GM20431 (cell line): Measurements from ENCODE around the gene SPDYE8.
"Not testable (repeated sequence)": the region's sequence is repeated elsewhere in the genome, so short reads cannot be mapped to it uniquely, and the experiment has no call there.

ENCODE experiments used
- in situ Hi-C: fragments of 300-500 bp; cut with MseI, MboI; formaldehyde crosslinking; loops from one replicate; pipeline ENCODE4 v1.15.0; 2020; ENCODE audit warnings: low sequenced_read_pairs; ENCODE audit not compliant: unreplicated experiment

Gene SPDYE8, protein sequence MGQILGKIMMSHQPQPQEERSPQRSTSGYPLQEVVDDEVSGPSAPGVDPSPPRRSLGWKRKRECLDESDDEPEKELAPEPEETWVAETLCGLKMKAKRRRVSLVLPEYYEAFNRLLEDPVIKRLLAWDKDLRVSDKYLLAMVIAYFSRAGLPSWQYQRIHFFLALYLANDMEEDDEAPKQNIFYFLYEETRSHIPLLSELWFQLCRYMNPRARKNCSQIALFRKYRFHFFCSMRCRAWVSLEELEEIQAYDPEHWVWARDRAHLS

DNA sequence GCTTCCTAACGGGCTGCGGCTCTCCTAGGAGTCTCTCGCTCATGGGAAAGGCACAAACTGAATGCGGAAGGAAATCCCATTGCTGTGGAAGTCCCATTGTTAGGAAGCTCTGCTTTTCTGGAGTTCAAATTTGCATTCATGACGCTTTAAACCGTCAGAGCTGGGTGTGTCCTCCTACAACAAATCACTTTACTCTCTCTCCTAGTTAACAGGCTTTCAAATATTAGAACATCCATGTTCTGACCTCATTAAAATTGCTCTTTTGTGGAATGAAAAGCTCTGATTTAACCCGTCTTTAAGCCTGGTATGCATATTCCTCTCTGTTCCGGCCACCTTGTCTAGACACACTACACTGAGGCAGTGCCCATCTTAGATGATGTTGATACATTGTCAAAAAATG lies at the start of gene SPDYE8:
Gene SPDYE8, minus strand, starts transcription at position 101 of the 400 bp plus-strand sequence. CDS start 1,800 bp downstream, outside the sequence.
- in situ Hi-C loops, result not testable (repeated sequence)

DNA sequence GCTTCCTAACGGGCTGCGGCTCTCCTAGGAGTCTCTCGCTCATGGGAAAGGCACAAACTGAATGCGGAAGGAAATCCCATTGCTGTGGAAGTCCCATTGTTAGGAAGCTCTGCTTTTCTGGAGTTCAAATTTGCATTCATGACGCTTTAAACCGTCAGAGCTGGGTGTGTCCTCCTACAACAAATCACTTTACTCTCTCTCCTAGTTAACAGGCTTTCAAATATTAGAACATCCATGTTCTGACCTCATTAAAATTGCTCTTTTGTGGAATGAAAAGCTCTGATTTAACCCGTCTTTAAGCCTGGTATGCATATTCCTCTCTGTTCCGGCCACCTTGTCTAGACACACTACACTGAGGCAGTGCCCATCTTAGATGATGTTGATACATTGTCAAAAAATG lies 28.2 kb upstream of the SPDYE8 start, which contains the start of gene SPDYE11:
Gene SPDYE11, minus strand, starts transcription at position 101 of the 400 bp plus-strand sequence. CDS start 1,800 bp downstream, outside the sequence.
- in situ Hi-C loops, result not testable (repeated sequence)

DNA sequence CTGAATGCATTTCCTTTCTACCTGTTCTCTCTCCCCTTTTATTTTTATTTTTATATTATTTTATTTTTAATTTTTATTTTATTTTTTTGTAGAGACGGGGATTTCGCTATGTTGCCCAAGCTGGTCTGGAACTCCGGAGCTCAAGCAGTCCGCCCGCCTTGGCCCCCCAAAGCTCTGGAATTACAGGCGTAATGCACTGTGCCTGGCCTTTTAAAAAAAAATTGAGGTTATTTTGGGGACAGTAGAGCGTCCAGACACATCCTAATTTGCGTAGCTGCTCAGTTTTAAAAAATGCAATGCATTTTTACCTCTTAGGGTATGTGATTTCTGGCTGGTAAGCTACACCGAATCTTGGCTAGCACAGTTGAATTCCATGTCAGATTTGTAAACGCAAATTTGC lies 23.1 kb downstream of the SPDYE8 start:
- in situ Hi-C loops, result not testable (repeated sequence)

DNA sequence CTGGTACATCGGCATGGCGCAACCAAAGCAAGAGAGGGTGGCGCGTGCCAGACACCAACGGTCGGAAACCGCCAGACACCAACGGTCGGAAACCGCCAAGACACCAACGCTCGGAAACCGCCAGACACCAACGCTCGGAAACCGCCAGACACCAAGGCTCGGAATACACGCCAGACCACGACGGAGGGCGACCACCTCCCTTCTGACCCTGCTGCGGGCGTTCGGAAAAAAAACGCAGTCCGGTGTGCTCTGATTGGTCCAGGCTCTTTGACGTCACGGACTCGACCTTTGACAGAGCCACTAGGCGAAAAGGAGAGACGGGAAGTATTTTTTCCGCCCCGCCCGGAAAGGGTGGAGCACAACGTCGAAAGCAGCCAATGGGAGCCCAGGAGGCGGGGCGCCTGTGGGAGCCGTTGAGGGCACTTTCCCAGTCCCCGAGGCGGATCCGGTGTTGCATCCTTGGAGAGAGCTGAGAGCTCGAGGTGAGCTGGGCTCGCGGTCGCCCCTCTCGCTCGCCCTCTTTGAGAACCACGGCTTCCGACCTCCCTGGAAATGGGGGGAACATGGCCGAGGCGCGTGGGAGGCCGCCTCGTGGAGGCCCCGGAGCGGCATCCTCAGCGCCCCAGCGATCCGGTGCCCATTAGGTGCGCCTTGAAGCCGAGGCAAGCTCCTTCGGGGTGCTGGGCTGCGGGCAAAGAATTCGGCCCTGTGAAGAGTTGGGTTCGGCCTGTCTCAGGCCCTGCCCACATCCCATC lies 23.7 kb downstream of the SPDYE8 start:
- in situ Hi-C loops, result not testable (repeated sequence)

DNA sequence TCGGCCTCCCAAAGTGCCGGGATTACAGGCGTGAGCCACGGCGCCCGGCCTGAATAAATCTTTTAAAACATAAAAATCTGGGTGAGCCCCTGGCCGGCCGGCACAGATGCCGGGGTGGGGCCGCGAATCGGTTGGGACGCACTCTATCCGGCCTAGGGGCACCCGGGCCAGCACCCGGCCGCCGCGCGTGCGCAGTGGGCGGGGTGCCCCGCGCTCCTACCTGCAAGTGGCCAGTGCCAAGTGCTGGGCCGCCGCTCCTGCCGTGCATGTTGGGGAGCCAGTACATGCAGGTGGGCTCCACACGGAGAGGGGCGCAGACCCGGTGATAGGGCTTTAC lies 24.2 kb downstream of the SPDYE8 start:
- in situ Hi-C loops, result not testable (repeated sequence)

DNA sequence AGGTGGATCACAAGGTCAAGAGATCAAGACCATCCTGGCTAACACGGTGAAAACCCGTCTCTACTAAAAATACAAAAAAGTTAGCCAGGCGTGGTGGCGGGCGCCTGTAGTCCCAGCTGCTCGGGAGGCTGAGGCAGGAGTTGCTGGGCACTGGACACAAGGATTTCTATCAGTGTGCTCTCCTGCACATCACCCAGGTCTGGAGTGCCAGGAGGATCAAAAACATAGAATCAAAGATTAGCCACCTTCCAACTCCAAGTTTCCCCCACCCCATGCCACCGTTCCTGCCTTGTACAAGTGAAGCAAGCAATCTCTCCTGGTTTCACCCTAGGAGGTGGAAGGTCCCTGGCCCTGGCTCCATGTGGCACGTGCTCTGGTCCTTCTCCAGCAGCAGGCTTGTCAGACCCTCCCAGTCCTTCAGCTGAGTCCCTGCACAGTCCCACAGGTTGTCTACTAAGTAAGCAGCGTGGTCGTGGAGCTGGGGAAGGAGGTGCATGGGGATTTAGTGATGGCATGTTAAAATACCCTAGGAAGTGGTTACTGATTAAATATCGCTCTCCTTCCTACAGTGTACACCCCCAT lies 31.6 kb downstream of the SPDYE8 start:
- in situ Hi-C loops, result not testable (repeated sequence)

GRCh38 chr7:72997447-72997846 lies 32.1 kb downstream of the SPDYE8 start:
- in situ Hi-C loops, result not testable (repeated sequence)

- in situ Hi-C loops, result not testable (repeated sequence)
Measured at GRCh38 chr7:72995484-72995883, 34.1 kb downstream of the SPDYE8 start.

DNA sequence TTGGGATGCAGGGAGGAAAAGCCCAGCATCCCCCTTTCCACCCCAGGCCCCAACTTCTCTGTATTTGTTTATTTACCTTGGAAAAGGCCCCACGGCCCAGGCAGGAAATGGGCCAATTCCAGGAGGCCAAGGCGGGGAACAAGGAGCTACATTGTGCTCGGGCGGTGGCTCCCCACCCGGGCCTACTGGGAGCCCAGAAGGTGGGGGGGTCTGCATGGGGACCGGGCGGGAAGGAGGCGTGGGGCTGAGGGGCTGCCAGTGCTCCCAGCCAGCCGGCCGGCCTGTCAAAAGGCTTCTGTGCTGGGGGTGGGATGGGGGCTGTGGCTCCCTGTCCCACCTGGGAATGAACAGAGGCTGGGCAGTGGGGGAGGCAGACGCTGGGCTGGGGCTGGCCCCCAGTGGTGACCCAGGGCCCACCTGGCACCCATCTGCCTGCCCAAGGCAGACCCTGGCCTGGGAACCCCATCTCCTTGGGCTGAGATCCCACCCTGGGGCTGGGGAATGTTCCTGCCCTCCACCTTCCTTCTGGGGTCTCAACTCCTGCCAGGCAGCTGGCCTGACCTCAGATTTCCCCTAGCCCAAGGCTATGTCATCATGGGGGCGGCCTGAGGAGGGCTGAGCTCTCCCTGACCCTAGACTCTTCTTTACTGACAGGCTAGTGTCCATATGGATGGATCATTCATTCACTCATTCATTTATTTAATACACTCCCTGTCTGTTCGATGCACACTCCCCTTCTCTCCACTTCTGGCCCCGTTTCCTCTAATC lies 39.2 kb downstream of the SPDYE8 start:
- in situ Hi-C loops, result not testable (repeated sequence)

DNA sequence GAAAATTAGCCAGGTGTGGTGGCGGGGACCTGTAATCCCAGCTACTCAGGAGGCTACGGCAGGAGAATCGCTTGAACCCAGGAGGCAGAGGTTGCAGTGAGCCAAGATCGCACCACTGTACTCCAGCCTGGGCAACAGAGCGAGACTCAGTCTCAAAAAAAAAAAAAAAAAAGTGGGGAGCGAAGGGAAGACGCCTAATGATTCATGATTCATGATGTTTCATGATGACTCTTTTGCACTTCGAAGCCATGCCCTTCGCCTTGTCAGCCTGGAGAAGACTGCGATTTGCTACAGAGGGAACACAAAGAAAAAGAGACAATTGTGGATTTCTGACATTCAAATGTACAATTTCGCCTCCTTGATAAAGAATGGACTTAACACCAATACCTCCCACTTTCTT lies 47.5 kb downstream of the SPDYE8 start:
- in situ Hi-C loops, result not testable (repeated sequence)

GRCh38 chr7:72980382-72980781 lies 49.2 kb downstream of the SPDYE8 start:
- in situ Hi-C loops, result not testable (repeated sequence)

DNA sequence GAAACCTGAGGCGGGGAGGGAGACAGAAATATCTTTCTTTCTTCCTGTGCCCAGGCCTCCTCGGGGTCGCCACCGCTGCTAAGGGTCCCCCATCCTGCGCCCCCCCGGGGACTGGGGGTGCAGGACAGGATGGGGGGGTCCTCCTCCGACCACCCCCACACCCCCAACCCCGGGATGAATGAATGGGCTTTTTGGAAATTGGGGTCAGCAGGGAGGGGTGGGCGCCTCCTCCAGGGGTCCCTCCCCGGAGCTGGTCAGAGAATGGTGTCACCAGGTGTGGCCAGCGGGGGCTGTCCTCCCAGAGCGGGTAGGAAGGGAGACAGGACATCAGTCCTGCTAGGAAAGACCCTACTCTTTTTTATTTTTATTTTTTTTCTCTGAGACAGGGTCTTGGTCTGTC lies 53.1 kb downstream of the SPDYE8 start:
- in situ Hi-C loops, result not testable (repeated sequence)

DNA sequence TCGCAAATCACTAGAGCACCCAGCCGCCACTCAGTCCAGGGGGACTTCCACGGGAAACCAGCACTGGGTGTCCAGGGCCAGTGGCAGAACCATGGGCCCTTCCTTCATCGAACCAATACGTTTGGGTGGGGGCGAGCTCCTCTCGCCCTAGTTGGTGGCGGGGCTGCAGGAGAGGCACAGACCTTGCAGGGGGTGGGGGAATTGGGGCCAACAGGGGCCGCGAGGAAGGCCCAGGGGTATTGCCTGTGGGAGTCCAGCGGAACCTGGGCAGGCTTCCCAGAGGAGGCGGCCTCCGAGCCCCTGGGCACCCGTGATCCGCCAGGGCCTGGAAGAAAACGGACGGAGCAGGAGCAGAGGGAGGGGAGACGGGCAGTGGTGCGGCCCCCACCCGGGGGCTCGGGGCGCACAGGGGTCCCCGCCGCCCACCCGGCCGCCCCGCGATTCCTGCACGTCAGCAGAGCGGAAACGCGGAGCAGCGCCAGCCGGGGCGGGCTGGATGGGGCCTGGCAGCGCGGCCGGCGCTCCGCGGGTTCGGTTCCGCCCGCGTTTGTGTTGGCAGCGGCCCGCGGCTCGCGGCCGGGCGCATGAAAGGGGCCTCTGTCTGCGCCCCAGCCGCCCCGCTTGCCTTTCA lies 53.8 kb downstream of the SPDYE8 start:
- in situ Hi-C loops, result not testable (repeated sequence)

DNA sequence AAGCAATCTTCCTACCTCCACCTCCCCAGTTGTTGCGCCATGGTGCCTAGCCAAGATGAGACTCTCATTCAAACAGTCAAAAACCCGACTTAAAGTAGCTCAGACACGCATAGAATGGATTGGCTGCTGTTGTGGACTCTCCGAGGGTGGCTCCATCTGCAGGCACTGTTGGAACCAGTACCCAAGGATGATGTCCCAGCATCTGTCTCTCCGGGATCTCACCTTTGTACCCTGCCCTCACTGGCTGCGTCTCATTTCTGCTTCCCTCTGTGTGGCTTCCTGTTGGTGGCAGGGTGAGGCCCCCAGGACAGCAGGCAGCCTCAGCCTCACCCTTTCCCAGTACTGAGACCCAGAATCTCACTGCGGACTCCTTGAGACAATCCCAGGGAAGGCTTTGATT lies 54.8 kb downstream of the SPDYE8 start:
- in situ Hi-C loops, result not testable (repeated sequence)

GRCh38 chr7:72971505-72971904 lies 58.1 kb downstream of the SPDYE8 start:
- in situ Hi-C loops, result not testable (repeated sequence)
